ENCODE results near the gene MAJIN.
A peak's percentile ranks its signal among the peaks of the same experiment; 100 is the strongest.

The MAJIN gene

DNA sequence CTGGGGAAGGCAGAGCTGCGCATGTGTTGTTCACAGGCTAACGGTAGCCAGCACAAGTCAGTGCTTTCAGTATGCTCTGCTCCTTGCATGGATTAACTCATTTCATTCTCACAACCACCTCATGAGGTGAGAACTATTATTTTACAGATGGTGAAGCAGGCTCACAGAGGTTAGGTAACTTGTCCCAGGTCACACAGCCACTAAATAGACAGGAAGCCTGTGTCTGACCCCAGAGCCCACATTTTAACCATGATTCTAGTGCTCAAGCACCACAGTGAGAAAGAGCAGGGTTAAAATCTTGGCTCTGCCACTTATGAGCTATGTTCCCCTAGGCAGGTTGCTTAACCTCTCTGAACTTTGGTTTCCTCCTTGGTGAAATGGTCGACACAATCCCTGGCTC lies 49.1 kb upstream of the MAJIN start (continued):
- TF ChIP-seq, protein P1, sequence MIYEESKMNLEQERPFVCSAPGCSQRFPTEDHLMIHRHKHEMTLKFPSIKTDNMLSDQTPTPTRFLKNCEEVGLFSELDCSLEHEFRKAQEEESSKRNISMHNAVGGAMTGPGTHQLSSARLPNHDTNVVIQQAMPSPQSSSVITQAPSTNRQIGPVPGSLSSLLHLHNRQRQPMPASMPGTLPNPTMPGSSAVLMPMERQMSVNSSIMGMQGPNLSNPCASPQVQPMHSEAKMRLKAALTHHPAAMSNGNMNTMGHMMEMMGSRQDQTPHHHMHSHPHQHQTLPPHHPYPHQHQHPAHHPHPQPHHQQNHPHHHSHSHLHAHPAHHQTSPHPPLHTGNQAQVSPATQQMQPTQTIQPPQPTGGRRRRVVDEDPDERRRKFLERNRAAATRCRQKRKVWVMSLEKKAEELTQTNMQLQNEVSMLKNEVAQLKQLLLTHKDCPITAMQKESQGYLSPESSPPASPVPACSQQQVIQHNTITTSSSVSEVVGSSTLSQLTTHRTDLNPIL (CRISPR knock-in tag; IDR thresholded peaks at IDR 0.05; ENCODE audit: low read depth): no peak
- no peak for TF ChIP-seq ARNTL (CRISPR knock-in tag; IDR thresholded peaks at IDR 0.05; ENCODE audit: borderline replicate concordance, low read depth)

DNA sequence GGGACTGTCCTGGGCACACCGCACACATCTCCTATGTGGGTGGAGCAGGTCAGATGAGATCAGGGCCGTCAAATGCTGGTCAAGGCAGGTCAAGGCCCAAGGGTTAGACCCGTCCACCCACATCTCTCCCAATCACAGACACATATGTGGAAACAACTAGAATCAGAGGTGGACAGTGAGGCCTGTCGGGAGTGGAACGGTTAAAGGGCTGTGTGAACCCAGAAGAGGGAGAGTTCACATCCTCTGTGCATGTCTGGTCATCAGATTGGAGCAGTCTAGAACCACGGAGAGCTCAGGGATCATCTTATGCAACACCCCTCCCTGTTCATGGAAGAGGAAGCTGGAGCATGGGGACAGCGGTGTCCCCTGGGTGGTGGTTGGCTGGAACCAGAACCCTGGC lies 47.9 kb upstream of the MAJIN start:
- TF ChIP-seq ZNF70 (CRISPR knock-in tag; IDR thresholded peaks at IDR 0.05): no peak
- TF ChIP-seq RARB (CRISPR knock-in tag; IDR thresholded peaks at IDR 0.05): no peak

DNA sequence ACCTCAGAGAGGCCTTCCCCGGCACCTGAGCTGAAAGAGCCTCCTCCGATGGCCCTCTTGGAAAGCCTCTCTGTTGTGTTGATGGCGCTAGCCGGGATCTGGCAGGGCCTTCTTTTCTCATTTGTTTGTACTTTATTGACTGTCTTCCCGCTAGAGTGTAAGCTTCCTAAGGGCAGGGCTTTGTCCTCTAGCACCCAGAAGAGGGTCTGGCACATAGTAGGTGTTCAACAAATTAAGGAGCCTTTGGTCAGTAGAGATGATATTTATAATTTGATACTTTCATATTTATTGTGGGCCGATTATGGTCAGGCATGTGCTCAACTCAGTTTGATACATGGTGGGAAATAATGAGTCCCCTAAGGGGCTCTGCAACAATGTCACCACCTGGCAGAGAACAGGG lies 46.0 kb upstream of the MAJIN start:
- TF ChIP-seq BACH2 (CRISPR knock-in tag; IDR thresholded peaks at IDR 0.05; ENCODE audit: borderline replicate concordance): no peak
- no peak for TF ChIP-seq ZC3H10 (CRISPR knock-in tag; IDR thresholded peaks at IDR 0.05)
- TF ChIP-seq RARB (CRISPR knock-in tag; IDR thresholded peaks at IDR 0.05): no peak
- TF ChIP-seq ZFP30 (CRISPR knock-in tag; IDR thresholded peaks at IDR 0.05): no peak
- TF ChIP-seq ZFP3 (CRISPR knock-in tag; IDR thresholded peaks at IDR 0.05): no peak
- no peak for TF ChIP-seq ESRRG (CRISPR knock-in tag; IDR thresholded peaks at IDR 0.05)
- no peak for TF ChIP-seq TCF4 (CRISPR knock-in tag; IDR thresholded peaks at IDR 0.05; ENCODE audit: borderline replicate concordance)
- TF ChIP-seq, protein P2, sequence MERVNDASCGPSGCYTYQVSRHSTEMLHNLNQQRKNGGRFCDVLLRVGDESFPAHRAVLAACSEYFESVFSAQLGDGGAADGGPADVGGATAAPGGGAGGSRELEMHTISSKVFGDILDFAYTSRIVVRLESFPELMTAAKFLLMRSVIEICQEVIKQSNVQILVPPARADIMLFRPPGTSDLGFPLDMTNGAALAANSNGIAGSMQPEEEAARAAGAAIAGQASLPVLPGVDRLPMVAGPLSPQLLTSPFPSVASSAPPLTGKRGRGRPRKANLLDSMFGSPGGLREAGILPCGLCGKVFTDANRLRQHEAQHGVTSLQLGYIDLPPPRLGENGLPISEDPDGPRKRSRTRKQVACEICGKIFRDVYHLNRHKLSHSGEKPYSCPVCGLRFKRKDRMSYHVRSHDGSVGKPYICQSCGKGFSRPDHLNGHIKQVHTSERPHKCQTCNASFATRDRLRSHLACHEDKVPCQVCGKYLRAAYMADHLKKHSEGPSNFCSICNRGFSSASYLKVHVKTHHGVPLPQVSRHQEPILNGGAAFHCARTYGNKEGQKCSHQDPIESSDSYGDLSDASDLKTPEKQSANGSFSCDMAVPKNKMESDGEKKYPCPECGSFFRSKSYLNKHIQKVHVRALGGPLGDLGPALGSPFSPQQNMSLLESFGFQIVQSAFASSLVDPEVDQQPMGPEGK (CRISPR knock-in tag; IDR thresholded peaks at IDR 0.05; ENCODE audit: borderline replicate concordance): no peak
- TF ChIP-seq, protein P3, sequence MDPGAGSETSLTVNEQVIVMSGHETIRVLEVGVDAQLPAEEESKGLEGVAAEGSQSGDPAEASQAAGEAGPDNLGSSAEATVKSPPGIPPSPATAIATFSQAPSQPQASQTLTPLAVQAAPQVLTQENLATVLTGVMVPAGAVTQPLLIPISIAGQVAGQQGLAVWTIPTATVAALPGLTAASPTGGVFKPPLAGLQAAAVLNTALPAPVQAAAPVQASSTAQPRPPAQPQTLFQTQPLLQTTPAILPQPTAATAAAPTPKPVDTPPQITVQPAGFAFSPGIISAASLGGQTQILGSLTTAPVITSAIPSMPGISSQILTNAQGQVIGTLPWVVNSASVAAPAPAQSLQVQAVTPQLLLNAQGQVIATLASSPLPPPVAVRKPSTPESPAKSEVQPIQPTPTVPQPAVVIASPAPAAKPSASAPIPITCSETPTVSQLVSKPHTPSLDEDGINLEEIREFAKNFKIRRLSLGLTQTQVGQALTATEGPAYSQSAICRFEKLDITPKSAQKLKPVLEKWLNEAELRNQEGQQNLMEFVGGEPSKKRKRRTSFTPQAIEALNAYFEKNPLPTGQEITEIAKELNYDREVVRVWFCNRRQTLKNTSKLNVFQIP (CRISPR knock-in tag; IDR thresholded peaks at IDR 0.05; ENCODE audit: borderline replicate concordance, low read depth): no peak
- no peak for TF ChIP-seq CSDC2 (CRISPR knock-in tag; IDR thresholded peaks at IDR 0.05)
- no peak for TF ChIP-seq GLIS3 (CRISPR knock-in tag; IDR thresholded peaks at IDR 0.05)
- TF ChIP-seq SNAI2 (CRISPR knock-in tag; IDR thresholded peaks at IDR 0.05): no peak
- no peak for ATAC-seq

More for the DNA sequence above, 47.9 kb upstream of the MAJIN start:
- no peak for ATAC-seq

DNA sequence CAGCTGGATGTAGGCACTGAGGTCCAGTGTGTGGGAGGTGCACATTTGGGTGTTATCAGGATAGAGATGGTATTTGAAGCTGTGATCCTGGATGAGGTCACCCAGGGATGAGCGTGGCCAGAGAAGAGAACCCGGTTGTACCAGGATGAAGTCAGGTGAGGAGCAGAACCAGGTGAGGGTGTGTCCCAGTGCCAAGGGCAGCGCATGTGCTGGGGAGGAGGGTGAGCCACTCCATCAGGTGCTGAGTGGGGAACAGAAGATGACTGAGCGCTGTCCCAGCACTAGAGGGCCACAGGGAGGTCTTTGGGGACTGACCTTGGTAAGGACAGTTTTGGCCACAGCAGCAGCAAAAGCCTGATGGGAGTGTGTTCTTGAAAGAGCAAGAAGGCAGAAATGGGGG lies 44.8 kb upstream of the MAJIN start:
- TF ChIP-seq, protein P1 (CRISPR knock-in tag; IDR thresholded peaks at IDR 0.05; ENCODE audit: low read depth): no peak
- TF ChIP-seq OSR1 (CRISPR knock-in tag; IDR thresholded peaks at IDR 0.05): no peak

DNA sequence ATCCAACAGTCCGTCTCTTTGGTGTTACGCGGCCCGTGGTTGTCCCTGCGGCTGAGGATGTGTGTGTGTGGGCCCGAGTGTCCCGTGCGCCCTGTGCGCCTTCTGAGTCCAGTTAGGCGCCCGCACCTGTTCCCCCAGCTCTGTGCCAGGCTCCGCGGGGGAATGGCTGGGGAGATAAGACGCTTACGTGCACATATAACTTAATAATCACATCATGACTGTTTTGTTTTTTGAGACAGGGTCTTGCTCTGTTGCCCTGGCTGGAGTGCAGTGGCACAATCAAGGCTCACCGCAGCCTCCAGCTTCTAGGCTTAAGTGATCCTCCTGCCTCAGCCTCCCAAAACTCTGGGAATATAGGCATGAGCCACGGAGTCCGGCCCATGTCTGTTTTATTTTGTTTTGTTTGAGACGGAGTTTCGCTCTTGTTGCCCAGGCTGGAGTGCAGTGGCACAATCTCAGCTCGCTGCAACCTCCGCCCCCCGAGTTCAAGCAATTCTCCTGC lies 42.9 kb upstream of the MAJIN start:
- peak; percentile 33; the same call in 2 of the 3 replicates for ATAC-seq

More for the DNA sequence above, 44.8 kb upstream of the MAJIN start:
- ATAC-seq: no peak

DNA sequence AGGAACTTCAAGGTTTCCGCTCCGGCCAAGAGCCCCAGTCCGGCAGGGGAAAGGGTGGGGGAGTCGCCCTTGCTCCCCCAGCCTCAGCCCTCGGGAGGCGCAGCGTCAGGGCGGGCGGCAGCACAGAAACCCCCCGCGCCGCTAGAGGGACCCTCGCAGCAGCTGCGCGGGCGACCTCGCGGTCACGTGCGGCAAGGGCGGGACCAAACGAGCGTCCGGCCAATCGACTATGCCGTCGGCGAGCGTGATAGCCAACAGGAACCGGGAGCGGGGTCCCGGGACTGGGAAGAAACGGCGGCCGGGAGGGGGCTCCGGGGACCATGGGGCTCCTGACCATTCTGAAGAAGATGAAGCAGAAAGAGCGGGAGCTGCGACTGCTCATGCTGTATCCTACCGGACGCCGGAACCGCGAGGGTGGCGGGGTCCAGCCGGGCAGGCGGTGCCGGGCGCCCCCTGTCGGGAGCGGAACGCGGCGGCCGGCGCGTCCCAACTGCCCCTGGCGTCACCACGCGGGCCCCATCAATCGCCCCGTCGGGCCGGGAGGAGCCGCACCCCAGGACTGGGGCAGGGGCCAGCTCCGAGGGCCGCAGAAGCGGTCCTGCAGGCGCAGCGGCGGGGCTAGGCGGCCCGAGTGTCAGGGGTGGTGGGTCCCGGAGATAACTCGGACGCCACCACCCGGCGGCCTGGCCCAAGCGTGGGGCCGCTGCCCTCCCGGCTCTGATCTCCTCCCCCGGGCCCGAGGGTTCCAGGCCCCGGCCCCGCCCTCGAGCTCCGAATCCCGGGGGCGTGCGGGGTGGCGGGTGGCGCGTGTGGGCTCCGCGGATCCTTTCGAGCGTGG lies 42.2 kb upstream of the MAJIN start, which contains the start of gene ARL2:
Gene ARL2, plus strand, starts transcription at position 273 of the 838 bp plus-strand sequence. Its CDS starts 48 bp downstream, at position 321.
- ATAC-seq: peak; percentile 92
- TF ChIP-seq RARB (CRISPR knock-in tag; IDR thresholded peaks at IDR 0.05): no peak
- 0 out of 2 replicates have a peak, but pooled peaks have one; percentile 5 for TF ChIP-seq ZFP3 (CRISPR knock-in tag; IDR thresholded peaks at IDR 0.05)
- TF ChIP-seq, protein P4, sequence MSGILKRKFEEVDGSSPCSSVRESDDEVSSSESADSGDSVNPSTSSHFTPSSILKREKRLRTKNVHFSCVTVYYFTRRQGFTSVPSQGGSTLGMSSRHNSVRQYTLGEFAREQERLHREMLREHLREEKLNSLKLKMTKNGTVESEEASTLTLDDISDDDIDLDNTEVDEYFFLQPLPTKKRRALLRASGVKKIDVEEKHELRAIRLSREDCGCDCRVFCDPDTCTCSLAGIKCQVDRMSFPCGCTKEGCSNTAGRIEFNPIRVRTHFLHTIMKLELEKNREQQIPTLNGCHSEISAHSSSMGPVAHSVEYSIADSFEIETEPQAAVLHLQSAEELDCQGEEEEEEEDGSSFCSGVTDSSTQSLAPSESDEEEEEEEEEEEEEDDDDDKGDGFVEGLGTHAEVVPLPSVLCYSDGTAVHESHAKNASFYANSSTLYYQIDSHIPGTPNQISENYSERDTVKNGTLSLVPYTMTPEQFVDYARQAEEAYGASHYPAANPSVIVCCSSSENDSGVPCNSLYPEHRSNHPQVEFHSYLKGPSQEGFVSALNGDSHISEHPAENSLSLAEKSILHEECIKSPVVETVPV (CRISPR knock-in tag; IDR thresholded peaks at IDR 0.05): no peak
- 0 out of 2 replicates have a peak, but pooled peaks have one; percentile 27 for TF ChIP-seq CSDC2 (CRISPR knock-in tag; IDR thresholded peaks at IDR 0.05)

More for the DNA sequence above, 42.9 kb upstream of the MAJIN start:
- TF ChIP-seq CSDC2 (CRISPR knock-in tag; IDR thresholded peaks at IDR 0.05): no peak
- 0 out of 2 replicates have a peak, but pooled peaks have one; percentile 20 for TF ChIP-seq TCF4 (CRISPR knock-in tag; IDR thresholded peaks at IDR 0.05; ENCODE audit: borderline replicate concordance)
